RWPE1 (cell line): ENCODE data around the gene TRAF7.

Experiments
- CTCF ChIA-PET: fragments of 350-600 bp; sonication (Branson Sonifier 250); formaldehyde crosslinking; extraction: SDS; loops from one replicate; lab custom pipeline; 2021; lab: Yijun Ruan, JAX
- POLR2A ChIA-PET: fragments of 400-600 bp; formaldehyde crosslinking; extraction: SDS; loops from one replicate; lab custom pipeline; 2020; ENCODE audit warnings: antibody characterized with exemption; ENCODE audit not compliant: low non-redundant PET; lab: Yijun Ruan, JAX
- DNase-seq: peaks from one replicate; pipeline ENCODE4 v3.0.0; 2012; ENCODE audit warnings: low spot score
- H3K27ac ChIP-seq: fragments of 450-650 bp; 2 replicates; pipeline ENCODE4 v1.5.1; 2017
- CTCF ChIP-seq: fragments of 450-650 bp; conservative IDR thresholded peaks from 2 replicates; pipeline ENCODE4 v1.5.1; 2017; ENCODE audit warnings: low read depth, mild to moderate bottlenecking

The TRAF7 gene

GRCh38 chr16:2160915-2161551 lies 5.5 kb downstream of the TRAF7 start:
- no peak for TF ChIP-seq CTCF
- CTCF ChIA-PET: interaction anchor here (0.6 to 1.2 kb wide), 2 partner anchors 33 to 261 kb away, joined by 3 read pairs; no protein-coding TSS in a partner anchor
- H3K27ac ChIP-seq: peak overlapping the region; percentile 100
- DNase-seq: no peak
- POLR2A ChIA-PET: interaction anchor here (1.0 kb wide), 1 partner anchor 14 kb away, joined by 3 read pairs; no protein-coding TSS in a partner anchor

- DNase-seq: no peak
- CTCF ChIA-PET: interaction anchor here (0.6 to 1.0 kb wide), 3 partner anchors 8 to 262 kb away, joined by 3 to 4 read pairs (median 4); partner anchors contain the start of gene MLST8
- peak overlapping the region; percentile 100 for H3K27ac ChIP-seq
- POLR2A ChIA-PET: interaction anchor here (0.6 to 1.1 kb wide), 3 partner anchors 8 to 52 kb away, joined by 3 to 4 read pairs (median 3); no protein-coding TSS in a partner anchor
- no peak for TF ChIP-seq CTCF
Measured at GRCh38 chr16:2161911-2162310, 6.3 kb downstream of the TRAF7 start.

- ChIA-PET POLR2A (interaction anchor here (0.6 to 1.1 kb wide), 2 partner anchors 9 to 51 kb away, joined by 3 to 4 read pairs; no protein-coding TSS in a partner anchor), CTCF (interaction anchor here (0.6 to 0.7 kb wide), 2 partner anchors 12 to 14 kb away, joined by 3 read pairs; no protein-coding TSS in a partner anchor)
- H3K27ac ChIP-seq: peak overlapping the region; percentile 100
- TF ChIP-seq CTCF: no peak
- DNase-seq: no peak
Measured at GRCh38 chr16:2162676-2163118, 7.1 kb downstream of the TRAF7 start.

GRCh38 chr16:2163211-2163881 lies 7.8 kb downstream of the TRAF7 start:
- no peak for TF ChIP-seq CTCF
- ChIA-PET CTCF (interaction anchor here (0.6 to 0.8 kb wide), 4 partner anchors 9 to 31 kb away, joined by 3 to 4 read pairs (median 4); no protein-coding TSS in a partner anchor), POLR2A (interaction anchor here (0.7 to 1.0 kb wide), 2 partner anchors 8 to 31 kb away, joined by 4 to 14 read pairs; partner anchors contain the start of gene TRAF7)
- H3K27ac ChIP-seq: peak overlapping the region; percentile 100
- peak; percentile 86 for DNase-seq

GRCh38 chr16:2165861-2166260 lies 10.3 kb downstream of the TRAF7 start:
- ChIA-PET CTCF (no interaction called here), POLR2A (no interaction called here)

More at GRCh38 chr16:2165861-2166260, 10.3 kb downstream of the TRAF7 start:
- peak overlapping the region; percentile 67 for H3K27ac ChIP-seq
- no peak for DNase-seq
- no peak for TF ChIP-seq CTCF
